ENCODE results near the gene COX6A2. TPM values are rescaled to one million over a fixed set of nuclear protein-coding genes. Genes with fewer than 3 reads are reported as not detected.

Gene COX6A2
- total RNA-seq, 1 donor from 2014 or later = not detected

GRCh38 chr16:31412750-31413149 lies 15.4 kb downstream of the COX6A2 start:
- no peaks in the 10 kb centered on the region for H3K36me3 ChIP-seq
- no peak for ATAC-seq
- no peak overlapping the region for H3K27ac ChIP-seq
- no peaks in the 10 kb centered on the region for H3K4me1 ChIP-seq
- no peak overlapping the region for H3K4me3 ChIP-seq
- DNase-seq = no peak
- H3K9me3 ChIP-seq = no peaks in the 10 kb centered on the region
- no peaks in the 10 kb centered on the region for H3K27me3 ChIP-seq
- TF ChIP-seq, protein P1, sequence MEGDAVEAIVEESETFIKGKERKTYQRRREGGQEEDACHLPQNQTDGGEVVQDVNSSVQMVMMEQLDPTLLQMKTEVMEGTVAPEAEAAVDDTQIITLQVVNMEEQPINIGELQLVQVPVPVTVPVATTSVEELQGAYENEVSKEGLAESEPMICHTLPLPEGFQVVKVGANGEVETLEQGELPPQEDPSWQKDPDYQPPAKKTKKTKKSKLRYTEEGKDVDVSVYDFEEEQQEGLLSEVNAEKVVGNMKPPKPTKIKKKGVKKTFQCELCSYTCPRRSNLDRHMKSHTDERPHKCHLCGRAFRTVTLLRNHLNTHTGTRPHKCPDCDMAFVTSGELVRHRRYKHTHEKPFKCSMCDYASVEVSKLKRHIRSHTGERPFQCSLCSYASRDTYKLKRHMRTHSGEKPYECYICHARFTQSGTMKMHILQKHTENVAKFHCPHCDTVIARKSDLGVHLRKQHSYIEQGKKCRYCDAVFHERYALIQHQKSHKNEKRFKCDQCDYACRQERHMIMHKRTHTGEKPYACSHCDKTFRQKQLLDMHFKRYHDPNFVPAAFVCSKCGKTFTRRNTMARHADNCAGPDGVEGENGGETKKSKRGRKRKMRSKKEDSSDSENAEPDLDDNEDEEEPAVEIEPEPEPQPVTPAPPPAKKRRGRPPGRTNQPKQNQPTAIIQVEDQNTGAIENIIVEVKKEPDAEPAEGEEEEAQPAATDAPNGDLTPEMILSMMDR (IDR thresholded peaks at IDR 0.05) = no peak
- intact Hi-C loops (cut with DNase I) = no loop called here

- Histone ChIP-seq H3K4me1 (no peaks in the 10 kb centered on the region), H3K36me3 (no peaks in the 10 kb centered on the region), H3K27ac (no peak overlapping the region), H3K27me3 (no peaks in the 10 kb centered on the region), H3K4me3 (no peak overlapping the region), H3K9me3 (no peaks in the 10 kb centered on the region)
- intact Hi-C loops (cut with DNase I) = no loop called here
- TF ChIP-seq, protein P1 (IDR thresholded peaks at IDR 0.05) = no peak
- ATAC-seq (no peak), DNase-seq (no peak)
Measured at GRCh38 chr16:31411024-31411844, 16.9 kb downstream of the COX6A2 start.

- DNase-seq (no peak), ATAC-seq (no peak)
- Histone ChIP-seq H3K27me3 (no peaks in the 10 kb centered on the region), H3K4me3 (no peak overlapping the region), H3K9me3 (no peaks in the 10 kb centered on the region), H3K27ac (no peak overlapping the region), H3K4me1 (no peaks in the 10 kb centered on the region), H3K36me3 (no peaks in the 10 kb centered on the region)
- intact Hi-C loops (cut with DNase I) = no loop called here
- TF ChIP-seq, protein P1 (IDR thresholded peaks at IDR 0.05) = no peak
Measured at GRCh38 chr16:31410082-31410481, 18.1 kb downstream of the COX6A2 start.

DNA sequence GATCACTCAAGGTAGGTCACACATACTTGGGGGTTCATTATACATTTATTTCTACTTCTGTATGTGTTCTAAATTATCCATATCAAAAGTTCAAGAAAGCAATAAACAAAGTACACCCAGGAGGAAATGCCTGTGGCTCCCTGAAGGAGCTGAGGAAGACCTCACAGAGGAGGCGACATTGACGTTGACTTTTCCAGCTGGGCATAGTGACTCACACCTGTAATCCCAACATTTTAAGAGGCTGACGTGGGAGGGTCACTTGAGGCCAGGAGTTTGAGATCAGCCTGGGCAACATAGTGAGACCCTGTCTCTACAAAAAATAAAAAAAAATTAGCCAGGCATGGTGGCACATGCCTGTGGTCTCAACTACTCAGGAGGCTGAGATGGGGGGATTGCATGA lies 18.7 kb downstream of the COX6A2 start:
- intact Hi-C loops (cut with DNase I) = no loop called here
- H3K4me1 ChIP-seq = no peaks in the 10 kb centered on the region
- TF ChIP-seq, protein P1 (IDR thresholded peaks at IDR 0.05) = no peak
- no peak overlapping the region for H3K4me3 ChIP-seq
- no peaks in the 10 kb centered on the region for H3K36me3 ChIP-seq
- H3K9me3 ChIP-seq = no peaks in the 10 kb centered on the region
- ATAC-seq (no peak), DNase-seq (no peak)
- no peak overlapping the region for H3K27ac ChIP-seq
- H3K27me3 ChIP-seq = no peaks in the 10 kb centered on the region

GRCh38 chr16:31407406-31407805 lies 20.8 kb downstream of the COX6A2 start:
- intact Hi-C loops (cut with DNase I) = no loop called here
- no peak for ATAC-seq
- H3K27me3 ChIP-seq = no peaks in the 10 kb centered on the region
- TF ChIP-seq, protein P1 (IDR thresholded peaks at IDR 0.05) = no peak
- no peak for DNase-seq
- H3K9me3 ChIP-seq = no peaks in the 10 kb centered on the region
- no peaks in the 10 kb centered on the region for H3K4me1 ChIP-seq
- H3K27ac ChIP-seq = no peak overlapping the region
- H3K36me3 ChIP-seq = no peaks in the 10 kb centered on the region
- H3K4me3 ChIP-seq = no peak overlapping the region
